WTC11 (cell line): ENCODE measurements around the gene SCML2. TPM values are rescaled to one million over a fixed set of nuclear protein-coding genes. Genes with fewer than 3 reads are reported as not detected.

Experiments used
- ATAC-seq: fragments of 200-7000 bp; cut with Tn5 transposase; 2 replicates; pipeline ENCODE4 v1.10.0; 2021; ENCODE audit warnings: mild to moderate bottlenecking, moderate library complexity
- CTCF ChIA-PET: fragments of 300-600 bp; sonication (Branson Sonifier 250); formaldehyde crosslinking; loops from one replicate; lab custom pipeline; 2021; ENCODE audit warnings: antibody characterized with exemption; lab: Charles Lee
- POLR2A ChIA-PET: fragments of 350-600 bp; sonication (Branson Sonifier 250); formaldehyde crosslinking; loops from one replicate; lab custom pipeline; 2021; ENCODE audit warnings: antibody characterized with exemption; lab: Charles Lee
- DNase-seq: peaks from one replicate; pipeline ENCODE4 v3.0.0; 2021; ENCODE audit warnings: low spot score
- H3K27ac Mint-ChIP-seq: 2 replicates; pipeline ENCODE4 v1.8.0; 2021; ENCODE audit warnings: mixed read lengths
- H3K27me3 Mint-ChIP-seq: 2 replicates; pipeline ENCODE4 v1.8.0; 2021; ENCODE audit warnings: low read depth, mild to moderate bottlenecking, moderate library complexity, mixed read lengths
- H3K36me3 Mint-ChIP-seq: 2 replicates; pipeline ENCODE4 v1.8.0; 2021; ENCODE audit warnings: mixed read lengths
- H3K4me1 Mint-ChIP-seq: 2 replicates; pipeline ENCODE4 v1.8.0; 2022; ENCODE audit warnings: mixed read lengths
- H3K4me3 Mint-ChIP-seq: 2 replicates; pipeline ENCODE4 v1.8.0; 2021; ENCODE audit warnings: mild to moderate bottlenecking, moderate library complexity, mixed read lengths
- H3K9me3 Mint-ChIP-seq: 2 replicates; pipeline ENCODE4 v1.8.0; 2021; ENCODE audit warnings: mixed read lengths
- ATF6 ChIP-seq: sonication (generic); formaldehyde crosslinking; IDR thresholded peaks from 2 replicates; pipeline ENCODE4 v1.8.1; 2023; ENCODE audit warnings: mild to moderate bottlenecking, missing genetic modification reagents
- CREM ChIP-seq: sonication (generic); formaldehyde crosslinking; IDR thresholded peaks from 2 replicates; pipeline ENCODE4 v1.8.1; 2022; ENCODE audit warnings: mild to moderate bottlenecking, missing genetic modification reagents, moderate library complexity
- ETV6 ChIP-seq: sonication (generic); formaldehyde crosslinking; IDR thresholded peaks from 2 replicates; pipeline ENCODE4 v1.8.1; 2022; ENCODE audit warnings: mild to moderate bottlenecking, missing genetic modification reagents
- GTF2I ChIP-seq: fragments of 250-450 bp; sonication (Bioruptor Pico); conservative IDR thresholded peaks from 2 replicates; pipeline ENCODE4 v1.4.0; 2021; ENCODE audit warnings: mild to moderate bottlenecking
- JAZF1 ChIP-seq: fragments of 250-450 bp; sonication (Bioruptor Pico); IDR thresholded peaks from 2 replicates; pipeline ENCODE4 v1.9.0; 2021; ENCODE audit warnings: moderate library complexity, mild to moderate bottlenecking, inconsistent platforms
- KAT7 ChIP-seq: sonication (generic); formaldehyde crosslinking; IDR thresholded peaks from 2 replicates; pipeline ENCODE4 v1.8.1; 2023; ENCODE audit warnings: missing genetic modification reagents, mild to moderate bottlenecking, borderline replicate concordance
- MLX ChIP-seq: sonication (generic); formaldehyde crosslinking; IDR thresholded peaks from 2 replicates; pipeline ENCODE4 v1.8.1; 2023; ENCODE audit warnings: mild to moderate bottlenecking, missing genetic modification reagents, moderate library complexity
- NR3C1 ChIP-seq: sonication (generic); formaldehyde crosslinking; conservative IDR thresholded peaks from 2 replicates; pipeline ENCODE4 v1.8.1; 2023; ENCODE audit warnings: low read depth, mild to moderate bottlenecking, missing genetic modification reagents
- PRDM15 ChIP-seq: sonication (generic); formaldehyde crosslinking; IDR thresholded peaks from 2 replicates; pipeline ENCODE4 v1.8.0; 2022; ENCODE audit warnings: missing genetic modification reagents
- RORB ChIP-seq: fragments of 250-450 bp; sonication (Bioruptor Pico); IDR thresholded peaks from 2 replicates; pipeline ENCODE4 v1.9.0; 2021; ENCODE audit warnings: mild to moderate bottlenecking
- TEAD1 ChIP-seq: sonication (generic); formaldehyde crosslinking; IDR thresholded peaks from 2 replicates; pipeline ENCODE4 v1.8.0; 2022; ENCODE audit warnings: mild to moderate bottlenecking, missing genetic modification reagents
- ZBTB43 ChIP-seq: sonication (generic); formaldehyde crosslinking; IDR thresholded peaks from 2 replicates; pipeline ENCODE4 v1.8.1; 2023; ENCODE audit warnings: mild to moderate bottlenecking, missing genetic modification reagents
- ZNF121 ChIP-seq: sonication (generic); formaldehyde crosslinking; IDR thresholded peaks from 2 replicates; pipeline ENCODE4 v1.8.0; 2023; ENCODE audit warnings: missing genetic modification reagents
- ZNF219 ChIP-seq: sonication (generic); formaldehyde crosslinking; IDR thresholded peaks from 2 replicates; pipeline ENCODE4 v1.8.0; 2023; ENCODE audit warnings: missing genetic modification reagents, mild to moderate bottlenecking, borderline replicate concordance
- ZNF317 ChIP-seq: sonication (generic); formaldehyde crosslinking; IDR thresholded peaks from 2 replicates; pipeline ENCODE4 v1.8.1; 2023; ENCODE audit warnings: low read depth, mild to moderate bottlenecking, moderate library complexity, missing genetic modification reagents, borderline replicate concordance
- ZNF423 ChIP-seq: fragments of 250-450 bp; sonication (Bioruptor Pico); IDR thresholded peaks from 2 replicates; pipeline ENCODE4 v2.1.2; 2022; ENCODE audit warnings: mild to moderate bottlenecking, moderate library complexity
- ZNF671 ChIP-seq: fragments of 250-450 bp; sonication (Bioruptor Pico); IDR thresholded peaks from 2 replicates; pipeline ENCODE4 v1.8.0; 2021; ENCODE audit warnings: mild to moderate bottlenecking
- ZSCAN18 ChIP-seq: fragments of 250-450 bp; sonication (Bioruptor Pico); IDR thresholded peaks from 2 replicates; pipeline ENCODE4 v2.1.2; 2022; ENCODE audit warnings: mild to moderate bottlenecking, moderate library complexity
- total RNA-seq: library from RNA; stranded (reverse); gene quantifications from 3 replicates; pipeline ENCODE4 v1.2.3, GENCODE V29; 2021
- TF ChIP-seq, protein P1 (sequence below): sonication (generic); formaldehyde crosslinking; IDR thresholded peaks from 2 replicates; pipeline ENCODE4 v1.8.0; 2022; ENCODE audit warnings: mild to moderate bottlenecking, missing genetic modification reagents
- TF ChIP-seq, protein P2 (sequence below): sonication (generic); formaldehyde crosslinking; IDR thresholded peaks from 2 replicates; pipeline ENCODE4 v1.8.0; 2022; ENCODE audit warnings: mild to moderate bottlenecking, missing genetic modification reagents

Gene SCML2
- total RNA-seq, 1 experiment from 2014 or later, result 12.8 TPM

- no peak for TF ChIP-seq ZSCAN18 (CRISPR knock-in tag)
- TF ChIP-seq ZNF671, result no peak
Measured at GRCh38 chrX:18286322-18286831, 68.1 kb downstream of the SCML2 start (continued).

GRCh38 chrX:18278449-18278848 lies 76.0 kb downstream of the SCML2 start:
- H3K36me3 Mint-ChIP-seq, result peaks cover 18% of the 10 kb centered on the region
- CTCF ChIA-PET, result interaction anchor here (0.6 to 1.9 kb wide), 3 partner anchors 10 to 100 kb away, joined by 3 to 7 read pairs (median 3); no protein-coding TSS in a partner anchor
- no peak overlapping the region for H3K4me3 Mint-ChIP-seq
- peaks cover 10% of the 10 kb centered on the region for H3K4me1 Mint-ChIP-seq
- ATAC-seq (no peak), DNase-seq (no peak)
- no peaks in the 10 kb centered on the region for H3K27me3 Mint-ChIP-seq
- POLR2A ChIA-PET, result no interaction called here
- no peak overlapping the region for H3K27ac Mint-ChIP-seq
- H3K9me3 Mint-ChIP-seq, result peaks cover 20% of the 10 kb centered on the region
- TF ChIP-seq CREM (CRISPR knock-in tag), result no peak
- no peak for TF ChIP-seq ZNF317 (CRISPR knock-in tag)
- TF ChIP-seq PRDM15 (CRISPR knock-in tag), result no peak
- TF ChIP-seq ZNF423 (CRISPR knock-in tag), result no peak
- no peak for TF ChIP-seq ZSCAN18 (CRISPR knock-in tag)
- no peak for TF ChIP-seq NR3C1
- TF ChIP-seq JAZF1 (CRISPR knock-in tag), result no peak
- TF ChIP-seq ZNF121, result no peak
- no peak for TF ChIP-seq GTF2I
- TF ChIP-seq ATF6, result no peak
- TF ChIP-seq ZNF219 (CRISPR knock-in tag), result no peak
- no peak for TF ChIP-seq ETV6 (CRISPR knock-in tag)
- TF ChIP-seq TEAD1 (CRISPR knock-in tag), result no peak

- no peaks in the 10 kb centered on the region for H3K27me3 Mint-ChIP-seq
- no peak overlapping the region for H3K4me3 Mint-ChIP-seq
- H3K36me3 Mint-ChIP-seq, result peaks cover 18% of the 10 kb centered on the region
- DNase-seq (no peak), ATAC-seq (no peak)
- H3K27ac Mint-ChIP-seq, result no peak overlapping the region
- peaks cover 25% of the 10 kb centered on the region for H3K9me3 Mint-ChIP-seq
- peaks cover 10% of the 10 kb centered on the region for H3K4me1 Mint-ChIP-seq
- ChIA-PET CTCF (no interaction called here), POLR2A (no interaction called here)
- TF ChIP-seq RORB (CRISPR knock-in tag) (no peak), KAT7 (CRISPR knock-in tag) (no peak), ZBTB43 (CRISPR knock-in tag) (no peak), MLX (CRISPR knock-in tag) (no peak)
- TF ChIP-seq, protein P1, sequence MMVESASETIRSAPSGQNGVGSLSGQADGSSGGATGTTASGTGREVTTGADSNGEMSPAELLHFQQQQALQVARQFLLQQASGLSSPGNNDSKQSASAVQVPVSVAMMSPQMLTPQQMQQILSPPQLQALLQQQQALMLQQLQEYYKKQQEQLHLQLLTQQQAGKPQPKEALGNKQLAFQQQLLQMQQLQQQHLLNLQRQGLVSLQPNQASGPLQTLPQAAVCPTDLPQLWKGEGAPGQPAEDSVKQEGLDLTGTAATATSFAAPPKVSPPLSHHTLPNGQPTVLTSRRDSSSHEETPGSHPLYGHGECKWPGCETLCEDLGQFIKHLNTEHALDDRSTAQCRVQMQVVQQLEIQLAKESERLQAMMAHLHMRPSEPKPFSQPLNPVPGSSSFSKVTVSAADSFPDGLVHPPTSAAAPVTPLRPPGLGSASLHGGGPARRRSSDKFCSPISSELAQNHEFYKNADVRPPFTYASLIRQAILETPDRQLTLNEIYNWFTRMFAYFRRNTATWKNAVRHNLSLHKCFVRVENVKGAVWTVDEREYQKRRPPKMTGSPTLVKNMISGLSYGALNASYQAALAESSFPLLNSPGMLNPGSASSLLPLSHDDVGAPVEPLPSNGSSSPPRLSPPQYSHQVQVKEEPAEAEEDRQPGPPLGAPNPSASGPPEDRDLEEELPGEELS, result no peak
- TF ChIP-seq, protein P2, sequence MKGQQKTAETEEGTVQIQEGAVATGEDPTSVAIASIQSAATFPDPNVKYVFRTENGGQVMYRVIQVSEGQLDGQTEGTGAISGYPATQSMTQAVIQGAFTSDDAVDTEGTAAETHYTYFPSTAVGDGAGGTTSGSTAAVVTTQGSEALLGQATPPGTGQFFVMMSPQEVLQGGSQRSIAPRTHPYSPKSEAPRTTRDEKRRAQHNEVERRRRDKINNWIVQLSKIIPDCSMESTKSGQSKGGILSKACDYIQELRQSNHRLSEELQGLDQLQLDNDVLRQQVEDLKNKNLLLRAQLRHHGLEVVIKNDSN (CRISPR knock-in tag), result no peak
Measured at GRCh38 chrX:18272222-18272621, 82.3 kb downstream of the SCML2 start.
